NCI-H774 (cell line): ENCODE measurements around the gene HIVEP3.

ENCODE experiments used
- DNase-seq: peaks from one replicate; lab custom pipeline; 2025; lab: John Stamatoyannopoulos, UW

Gene HIVEP3

DNA sequence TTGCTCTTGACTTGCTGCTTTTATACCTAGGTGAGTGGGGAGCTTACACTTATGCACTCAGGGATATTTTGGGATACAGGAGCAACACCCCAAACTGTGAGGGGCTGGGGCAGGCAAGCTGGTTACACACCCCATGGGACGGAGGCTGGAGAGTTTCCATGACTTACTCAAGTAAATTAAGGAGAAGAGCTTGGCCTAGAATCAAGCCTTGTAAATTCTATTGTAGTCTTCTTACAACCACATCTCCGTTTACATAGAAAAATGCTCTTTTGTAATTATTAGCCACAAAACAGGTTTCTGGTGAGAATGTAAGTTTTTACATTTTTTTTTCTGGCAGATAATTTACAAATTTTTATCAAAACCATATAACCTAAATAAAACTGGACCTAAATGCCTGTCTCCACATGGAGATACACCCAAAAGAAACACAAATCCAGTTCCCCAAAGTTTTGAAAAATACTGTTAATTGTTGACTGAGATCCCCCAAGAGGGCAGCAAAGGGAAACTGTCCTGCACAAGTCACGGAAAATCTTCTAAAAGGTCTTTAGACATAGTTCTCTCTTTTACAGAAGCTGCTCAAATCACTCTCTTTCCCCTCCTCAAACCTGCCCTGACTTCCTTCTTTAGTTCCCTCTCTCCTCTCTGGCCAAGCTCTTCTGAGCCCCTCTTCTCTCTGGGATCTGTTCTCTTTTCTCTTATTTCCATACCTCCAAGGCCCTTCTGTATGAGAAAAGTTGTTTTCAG is 134.0 kb downstream of the HIVEP3 start:
- no peak for DNase-seq

DNA sequence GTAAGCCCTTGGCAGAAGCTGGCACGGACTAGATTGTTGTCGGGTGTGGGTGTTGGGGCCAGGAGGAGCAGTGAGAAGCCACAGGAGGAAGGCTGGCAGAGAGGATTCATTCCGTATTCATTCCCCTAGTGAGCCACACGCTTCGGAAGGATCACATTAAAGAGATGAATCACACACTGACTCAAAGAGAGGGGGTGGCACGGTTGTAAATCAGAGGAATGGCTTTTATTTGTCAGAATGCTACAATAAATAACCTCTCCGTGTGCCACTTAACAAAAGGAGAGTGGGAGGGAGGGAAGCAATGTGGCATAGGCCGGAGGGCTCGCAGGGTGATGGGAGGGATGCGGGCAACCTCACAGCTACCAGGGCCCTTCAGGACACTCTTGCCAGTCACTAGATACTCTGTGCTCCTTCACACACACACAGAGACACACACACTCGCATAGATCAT is 135.5 kb downstream of the HIVEP3 start:
- peak; percentile 36 for DNase-seq

DNA sequence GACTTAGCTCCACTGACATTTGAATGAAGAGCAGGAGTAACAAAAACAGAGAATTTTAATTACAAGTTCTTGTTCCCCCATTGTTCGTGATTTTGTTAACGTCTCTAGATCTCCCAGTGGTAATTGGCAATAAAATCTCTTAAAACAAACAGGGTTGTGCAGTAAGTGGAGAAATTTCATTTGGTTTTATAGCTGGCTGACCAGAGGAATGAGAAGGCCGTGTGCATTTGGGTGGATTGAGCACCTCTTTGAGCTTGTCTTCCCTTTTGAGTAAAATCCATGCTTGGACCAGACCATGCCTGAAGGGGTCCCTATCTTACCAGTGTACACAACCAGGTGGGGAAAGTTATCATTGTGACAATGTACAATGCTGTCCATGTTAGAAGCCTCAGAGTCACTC is 137.8 kb downstream of the HIVEP3 start:
- DNase-seq, result no peak

DNA sequence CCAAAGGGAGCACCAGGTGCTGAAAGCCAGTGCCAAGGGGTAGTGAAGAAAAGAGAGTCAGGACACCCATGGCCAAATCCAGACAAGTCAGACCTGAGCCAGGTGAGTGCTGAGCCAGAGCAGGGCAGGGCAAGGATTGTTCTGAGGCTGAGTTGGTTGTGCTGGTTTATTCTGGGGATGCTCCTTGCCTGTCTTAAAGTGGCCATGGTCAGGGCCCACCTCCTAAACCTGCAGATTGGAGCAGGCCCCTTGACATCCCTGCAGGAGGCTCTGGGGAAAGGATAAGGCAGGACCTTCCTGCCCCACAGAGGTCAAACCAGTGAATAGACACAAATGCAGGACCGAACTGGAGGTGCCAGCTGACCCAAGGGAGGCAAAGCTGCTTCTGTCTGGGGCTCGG is 138.4 kb downstream of the HIVEP3 start:
- no peak for DNase-seq

DNA sequence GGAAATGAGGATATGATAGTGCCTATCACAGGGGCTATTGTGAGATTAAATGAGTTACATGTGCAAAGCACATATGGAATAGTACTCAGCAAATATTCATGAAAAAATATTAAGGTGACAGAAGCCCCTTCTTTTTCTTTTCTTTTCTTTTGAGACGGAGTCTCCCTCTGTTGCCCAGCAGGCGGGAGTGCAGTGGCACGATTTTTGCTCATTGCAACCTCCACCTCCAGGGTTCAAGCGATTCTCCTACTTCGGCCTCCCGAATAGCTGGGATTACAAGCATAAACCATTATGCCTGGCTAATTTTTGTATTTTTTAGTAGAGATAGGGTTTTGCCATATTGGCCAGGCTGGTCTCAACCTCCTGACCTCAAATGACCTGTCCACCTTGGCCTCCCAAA is 139.4 kb downstream of the HIVEP3 start:
- DNase-seq, result no peak

DNA sequence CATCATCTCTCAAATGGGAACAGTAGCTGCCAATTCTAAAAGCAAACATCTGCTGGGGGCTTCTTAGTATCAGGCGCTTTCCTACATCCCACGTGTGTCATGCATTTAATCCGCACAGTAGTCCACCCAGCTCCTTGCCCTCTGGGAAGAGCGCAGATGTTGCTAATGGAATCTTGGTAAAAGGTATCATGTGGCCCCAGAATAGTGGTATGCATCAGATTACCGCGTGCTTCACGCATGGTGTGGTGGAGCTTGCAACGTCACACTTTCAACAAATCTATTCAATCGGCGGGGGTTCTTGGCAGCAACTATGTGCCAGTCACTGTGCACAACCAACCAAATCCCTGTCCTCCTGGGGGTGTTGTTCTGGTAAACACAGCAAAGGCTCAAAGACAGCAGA is 141.0 kb downstream of the HIVEP3 start:
- DNase-seq, result no peak

DNA sequence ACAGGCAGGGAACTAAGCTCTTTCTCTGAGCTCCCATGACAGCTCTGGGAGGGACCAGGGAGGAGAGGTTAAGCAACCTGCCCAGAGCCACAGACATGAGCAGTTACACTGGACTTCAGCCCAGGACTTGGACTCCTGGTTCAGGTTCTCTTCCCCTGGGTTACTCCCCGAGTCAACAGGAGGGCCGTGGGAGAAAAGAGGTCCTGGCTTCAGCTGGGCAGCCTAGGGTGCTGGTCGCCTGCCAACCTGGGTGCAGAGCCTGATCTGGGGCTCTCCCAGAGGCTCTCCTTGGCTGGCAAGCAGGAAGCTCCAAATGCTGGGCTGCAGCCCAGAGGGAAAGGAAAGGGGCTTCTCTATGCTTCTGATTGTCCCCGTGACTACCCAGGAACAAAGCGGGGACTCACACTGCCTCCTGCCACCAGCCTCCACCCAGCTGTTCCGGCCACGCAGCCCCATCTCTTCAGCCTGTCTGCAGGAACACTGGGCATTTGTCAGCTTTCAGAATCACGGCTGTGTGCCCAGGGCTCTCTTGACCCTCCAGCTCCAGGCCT is 141.8 kb downstream of the HIVEP3 start:
- DNase-seq, result no peak

DNA sequence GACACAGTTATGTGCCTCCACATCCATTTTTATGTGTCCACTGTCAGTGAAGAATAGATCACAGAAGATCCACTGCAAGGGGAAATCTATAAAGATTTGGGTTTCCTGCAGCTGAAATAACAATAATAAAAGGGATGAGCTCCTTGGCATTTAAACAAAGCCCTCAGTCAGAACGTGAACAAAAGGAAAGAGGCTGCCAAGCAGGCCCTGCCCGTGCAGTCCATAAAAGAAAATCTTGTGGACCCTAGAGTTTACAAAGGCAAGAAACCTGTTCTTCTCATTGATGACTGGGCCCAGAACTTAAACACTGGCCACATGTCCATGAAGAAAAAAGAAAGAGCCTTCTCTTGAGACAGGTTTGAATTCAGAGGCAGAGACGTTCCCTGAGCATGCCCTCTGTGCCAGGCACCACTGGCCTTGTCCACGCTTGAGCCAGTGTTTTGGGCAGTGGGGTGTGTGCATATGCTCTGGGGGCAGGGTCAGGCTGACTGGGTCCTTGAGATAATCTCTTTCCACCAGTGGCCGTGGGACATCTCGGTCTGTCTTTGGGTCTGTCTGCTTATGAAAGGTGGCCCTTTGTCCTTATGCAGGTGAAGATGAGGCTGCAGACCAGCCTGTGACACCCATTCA is 142.7 kb downstream of the HIVEP3 start:
- no peak for DNase-seq

DNA sequence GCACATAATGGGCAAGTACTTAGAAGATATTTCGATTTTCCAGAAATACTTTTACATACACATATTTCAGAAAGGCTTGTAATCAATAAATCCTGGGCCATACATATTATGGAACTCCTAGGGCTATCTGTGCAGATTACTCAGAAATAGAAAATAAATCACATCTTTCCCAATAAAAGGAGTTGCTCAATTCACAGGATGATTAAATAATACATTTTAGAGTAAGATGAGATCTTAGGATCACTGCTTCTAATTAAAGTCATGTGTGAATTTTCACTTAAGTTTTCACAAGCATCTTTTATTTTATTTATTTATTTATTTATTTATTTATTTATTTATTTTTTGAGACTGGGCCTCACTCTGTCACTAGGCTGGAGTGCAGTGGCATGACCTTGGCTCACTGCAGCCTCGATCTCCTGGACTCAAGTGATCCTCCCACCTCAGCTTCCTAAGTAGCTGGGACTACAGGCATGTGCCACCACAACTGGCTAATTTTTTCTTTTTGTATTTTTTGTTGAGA is 144.2 kb downstream of the HIVEP3 start:
- no peak for DNase-seq

DNA sequence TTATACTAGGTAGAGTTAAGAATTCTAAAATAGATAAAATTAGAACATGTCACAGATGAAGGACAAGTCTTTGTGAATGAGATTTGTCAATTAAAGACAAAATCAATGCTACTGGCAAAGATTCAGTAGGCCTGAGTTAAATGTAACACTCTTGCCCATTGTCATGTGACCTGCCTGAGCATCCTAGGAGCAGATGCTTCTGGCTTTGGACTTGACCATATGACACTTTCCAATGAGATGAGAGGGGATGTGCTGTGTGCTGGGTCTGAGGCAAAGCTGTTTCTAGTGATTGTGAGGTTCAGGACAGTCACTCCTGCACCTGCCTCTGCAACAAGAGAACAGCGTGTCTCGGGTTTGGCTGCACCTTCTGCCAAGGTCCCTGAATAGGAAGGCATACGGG is 144.9 kb downstream of the HIVEP3 start:
- no peak for DNase-seq

DNA sequence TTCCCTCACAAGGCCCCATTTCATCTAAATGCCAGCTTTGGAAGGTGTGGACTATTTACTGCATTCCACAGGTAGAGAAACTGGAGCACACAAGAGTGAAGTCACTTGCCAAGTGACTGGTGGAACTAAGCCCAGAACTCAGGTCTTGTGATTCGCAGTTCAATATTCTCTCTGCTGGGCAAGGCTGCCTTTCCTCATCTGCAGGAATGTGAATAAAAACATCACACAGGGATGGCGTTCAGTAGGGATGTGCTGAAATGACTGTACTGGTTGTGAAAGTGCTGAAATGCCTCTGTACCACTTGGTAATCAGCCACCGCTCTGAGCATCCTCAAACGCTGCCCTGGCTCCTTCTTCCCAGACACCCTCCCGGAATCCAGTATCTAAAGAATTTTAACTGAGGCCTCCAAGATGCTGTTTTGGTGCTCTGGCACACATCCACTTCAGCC is 145.6 kb downstream of the HIVEP3 start:
- no peak for DNase-seq

DNA sequence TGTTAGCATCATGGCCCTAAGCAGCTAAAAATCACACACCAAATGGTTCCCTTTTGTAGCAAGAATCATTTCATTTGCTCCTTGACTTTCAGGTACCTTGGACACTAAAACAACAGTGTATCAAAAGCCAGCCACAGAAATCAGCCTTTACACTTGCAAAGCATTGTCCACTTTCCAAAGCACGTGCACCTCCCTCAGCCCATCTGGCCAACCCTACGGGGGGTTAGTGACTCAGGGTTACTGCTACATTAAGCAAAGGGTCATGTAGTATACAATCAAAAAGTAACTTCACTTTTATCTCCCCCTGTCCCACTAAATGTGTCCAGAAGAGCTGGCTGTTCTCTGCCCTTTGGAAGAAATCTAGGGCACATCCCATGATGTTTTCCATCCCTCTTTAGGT is 149.7 kb downstream of the HIVEP3 start:
- no peak for DNase-seq

DNA sequence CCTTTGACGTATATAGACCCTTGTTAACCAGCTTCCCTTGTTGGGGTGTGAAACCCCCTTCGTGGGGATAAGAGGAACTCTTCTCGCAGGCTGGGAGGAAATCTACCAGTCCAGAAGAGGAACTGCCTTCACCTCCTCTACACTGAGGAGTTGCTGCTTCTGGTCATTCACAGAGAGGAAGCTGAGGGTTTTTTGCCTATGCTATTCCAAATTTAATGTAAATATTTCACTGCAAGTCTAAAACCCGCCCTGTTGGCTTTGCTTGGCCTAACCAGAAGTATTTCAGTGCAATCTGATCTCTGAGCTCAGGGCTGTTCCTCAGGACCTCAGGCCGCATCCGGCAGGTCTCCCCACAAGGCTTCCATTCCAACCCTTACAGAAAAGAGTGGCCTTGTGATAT is 150.1 kb downstream of the HIVEP3 start:
- no peak for DNase-seq

DNA sequence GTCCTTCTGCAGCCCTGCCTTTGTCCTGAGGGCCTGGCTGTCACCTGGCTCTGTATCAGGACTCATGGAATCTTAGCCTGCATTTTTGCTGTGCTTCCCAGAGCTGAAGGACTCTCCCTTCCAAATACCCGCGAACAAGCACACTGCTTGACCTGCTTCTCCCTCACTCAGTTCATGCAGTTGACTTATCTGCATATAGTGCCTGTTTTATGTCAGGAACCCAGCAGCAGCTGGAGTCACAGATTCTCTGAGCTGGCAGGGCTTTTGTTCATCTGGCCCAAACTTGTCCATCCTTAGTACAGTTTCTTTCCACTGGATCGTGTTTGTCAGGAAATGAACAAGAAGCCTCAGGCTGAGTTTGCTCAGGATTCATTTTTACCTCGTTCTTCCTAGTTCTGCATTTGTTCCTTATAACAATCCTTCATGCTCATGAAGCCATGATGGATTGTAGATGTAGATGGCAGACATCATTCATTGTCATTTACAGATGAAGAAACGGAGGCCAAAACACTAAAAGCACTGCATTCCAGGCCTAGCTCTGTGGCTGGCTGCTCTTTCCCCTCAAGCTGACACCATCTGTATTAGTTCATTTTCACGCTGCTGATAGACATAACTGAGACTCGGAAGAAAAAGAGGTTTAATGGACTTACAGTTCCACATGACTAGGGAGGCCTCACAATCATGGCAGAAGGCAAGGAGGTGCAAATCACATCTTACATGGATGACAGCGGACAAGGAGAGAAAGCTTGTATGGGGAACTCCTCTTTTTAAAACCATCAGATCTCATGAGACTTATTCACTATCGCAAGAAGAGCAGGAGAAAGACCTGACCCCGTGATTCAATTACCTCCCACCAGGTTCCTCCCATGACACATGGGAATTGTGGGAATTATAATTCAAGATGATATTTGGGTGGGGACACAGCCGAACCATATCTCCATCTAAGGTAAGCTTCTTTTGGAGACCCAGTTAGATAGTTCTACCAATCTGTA is 150.9 kb downstream of the HIVEP3 start:
- DNase-seq, result no peak

DNA sequence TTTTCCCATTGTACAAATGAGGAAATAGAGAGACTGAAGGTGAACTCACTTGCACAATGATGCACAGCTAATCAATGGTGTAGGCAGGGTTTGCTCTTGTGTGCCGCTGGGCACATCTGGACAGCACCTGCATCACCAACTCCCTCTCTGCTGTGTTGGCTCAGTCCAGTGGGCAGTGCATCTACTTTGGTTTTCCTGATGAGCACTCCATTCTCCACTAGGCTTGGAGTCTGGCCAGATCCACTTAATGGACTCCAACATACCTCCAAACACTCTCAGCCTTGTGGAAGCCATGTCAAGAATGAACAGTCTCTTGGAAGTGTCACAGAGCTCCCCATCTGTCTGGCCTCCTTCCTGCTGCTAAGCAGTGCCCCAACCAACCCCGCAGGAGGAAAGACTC is 152.2 kb downstream of the HIVEP3 start:
- DNase-seq, result no peak

DNA sequence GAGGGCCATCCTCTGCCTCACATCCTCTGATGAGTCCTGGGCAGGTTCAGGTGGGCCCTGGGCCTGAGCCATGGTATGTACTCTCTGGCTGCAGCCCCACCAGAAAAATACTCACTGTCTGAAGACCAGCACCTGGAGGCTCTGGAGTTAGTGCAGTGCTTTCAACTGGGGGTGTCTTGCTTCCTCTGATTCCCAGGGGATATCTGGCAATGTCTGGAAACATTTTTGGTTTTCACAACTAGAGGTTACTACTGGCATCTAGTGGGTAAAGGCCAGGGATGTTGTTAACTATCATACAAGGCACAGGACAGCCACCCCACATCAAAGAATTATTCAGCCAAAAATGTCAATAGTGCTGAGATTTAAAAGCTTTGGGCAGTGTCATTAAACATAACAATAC is 152.7 kb downstream of the HIVEP3 start:
- no peak for DNase-seq

DNA sequence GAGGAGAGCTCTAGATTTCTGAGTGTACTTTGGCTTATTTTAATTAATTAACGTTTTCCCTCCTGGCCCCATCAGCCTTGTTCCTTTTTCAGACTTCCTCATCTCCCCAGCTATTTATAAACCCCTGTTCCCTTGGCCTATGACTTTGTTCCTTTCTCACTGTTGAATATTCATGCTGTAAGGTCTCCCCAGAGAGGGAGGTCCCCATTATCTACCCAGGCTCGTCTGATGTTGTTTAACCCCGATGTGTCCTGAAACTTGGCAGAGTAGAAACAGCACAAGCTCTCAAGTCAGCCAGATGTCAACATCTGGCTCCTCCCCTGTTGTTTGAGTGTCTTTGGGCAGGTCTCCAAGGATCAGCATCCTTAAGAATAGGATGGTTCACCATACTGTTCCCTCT is 153.6 kb downstream of the HIVEP3 start:
- no peak for DNase-seq

DNA sequence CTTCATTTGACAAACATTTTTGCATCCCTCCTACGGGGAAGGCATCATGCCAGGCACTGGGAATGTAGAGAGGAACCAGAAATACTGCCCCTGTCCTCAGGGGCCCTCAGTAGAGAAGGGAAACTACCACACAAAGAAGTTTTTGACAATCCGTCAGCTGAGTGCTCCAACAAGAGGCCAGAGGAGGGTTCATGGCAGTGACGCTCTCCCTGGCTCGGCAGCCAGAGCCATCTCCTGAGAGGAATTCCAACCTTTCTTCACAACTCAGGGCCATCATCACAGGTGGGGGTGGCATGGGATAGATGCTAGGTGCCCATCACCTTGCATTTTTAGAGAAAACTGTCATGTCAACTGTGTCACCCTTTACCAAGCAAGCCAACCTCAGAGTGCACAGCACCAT is 154.1 kb downstream of the HIVEP3 start:
- no peak for DNase-seq

DNA sequence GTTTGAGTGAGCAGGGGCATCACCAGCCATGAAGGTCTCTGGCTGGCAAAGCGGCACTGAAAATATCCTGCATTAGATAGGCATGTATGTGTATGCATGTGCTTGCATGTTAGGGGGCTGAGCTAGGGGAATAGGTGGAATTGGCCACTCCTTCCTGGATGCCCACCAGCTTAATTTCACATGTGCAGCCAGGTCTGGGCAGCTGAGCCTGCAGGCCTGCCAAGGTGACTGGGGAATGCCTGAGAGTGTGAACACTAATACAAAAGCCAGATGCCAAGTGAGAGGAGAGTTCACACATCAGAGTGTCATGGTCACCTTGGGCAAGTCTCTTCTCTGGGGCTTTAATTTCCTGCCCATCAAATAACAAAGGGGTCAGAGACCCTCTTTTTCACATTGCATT is 155.9 kb downstream of the HIVEP3 start:
- no peak for DNase-seq

DNA sequence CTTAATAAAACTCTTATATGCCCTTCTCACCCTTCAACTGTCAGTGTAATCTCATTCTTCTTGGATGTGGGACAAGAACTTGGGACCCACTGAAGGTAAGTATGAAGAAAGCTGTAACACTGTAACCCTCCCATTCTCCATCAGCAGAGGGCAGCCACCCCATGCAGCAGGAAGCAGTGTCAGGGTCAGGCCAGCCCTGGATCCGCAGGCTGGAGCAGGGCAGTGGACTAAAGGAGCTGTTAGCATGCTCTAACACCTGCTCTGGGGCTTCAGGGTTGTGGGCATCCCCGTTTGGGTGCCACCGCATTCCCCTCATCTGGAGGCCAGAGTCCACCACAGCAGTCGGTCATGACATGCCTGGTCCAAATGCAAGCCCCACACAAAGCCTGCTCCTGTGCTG is 156.5 kb downstream of the HIVEP3 start:
- no peak for DNase-seq

DNA sequence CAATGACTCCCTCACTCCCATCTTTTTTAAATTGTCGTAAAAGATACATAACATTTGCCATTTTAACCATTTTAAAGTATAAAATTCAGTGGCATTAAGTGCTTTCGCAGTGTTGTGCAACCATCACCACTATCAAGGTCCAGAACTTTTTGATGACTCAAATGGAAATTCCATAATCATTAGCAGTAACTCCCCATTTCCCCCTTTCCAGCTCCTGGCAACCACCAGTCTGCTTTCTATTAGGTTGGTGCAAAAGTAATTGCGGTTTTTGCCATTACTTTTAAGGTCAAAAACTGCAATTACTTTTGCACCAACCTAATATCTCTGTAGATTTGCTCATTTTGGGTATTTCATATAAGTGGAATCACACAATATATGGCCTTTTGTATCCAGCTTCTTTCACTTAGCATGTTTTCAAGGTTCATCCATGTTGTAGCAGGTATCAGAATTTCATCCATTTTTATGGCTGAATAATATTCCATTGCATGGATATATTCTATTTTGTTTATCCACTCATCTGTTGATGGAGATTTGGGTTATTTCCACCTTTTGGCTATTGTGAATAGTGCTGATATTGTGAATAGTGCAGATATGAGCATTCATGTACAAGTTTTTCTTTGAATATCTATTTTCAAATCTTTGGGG is 159.7 kb downstream of the HIVEP3 start:
- DNase-seq, result no peak

DNA sequence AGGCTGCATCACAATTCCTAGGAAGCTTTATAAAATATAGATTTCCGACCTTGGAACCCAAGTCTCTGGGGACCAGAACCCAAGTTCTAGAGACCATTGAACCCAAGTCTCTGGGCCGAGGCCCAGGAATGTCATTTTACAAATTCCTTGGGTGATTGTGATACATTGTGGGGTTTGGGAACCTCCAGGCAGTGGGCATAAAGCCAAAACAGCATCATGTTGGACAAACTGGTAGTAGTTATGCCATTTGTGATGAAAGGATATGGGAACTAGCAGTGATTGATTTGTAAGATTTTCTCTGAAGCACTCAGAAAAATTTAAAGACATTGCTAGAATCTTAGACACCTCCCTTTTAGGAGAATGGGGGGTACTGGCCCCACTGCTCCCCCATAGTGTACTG is 160.2 kb downstream of the HIVEP3 start:
- DNase-seq, result no peak
